Nasal cavity respiratory epithelium epithelial cell of viscerocranial mucosa (primary cell): ENCODE data around the gene OPN1MW. TPM values are rescaled to one million over a fixed set of nuclear protein-coding genes. Genes with fewer than 3 reads are reported as not detected.

Source experiments
- total RNA-seq: library from RNA; depleted of rRNA; stranded (reverse); fragments of >200 nt; gene quantifications from 2 replicates; pipeline ENCODE4 v1.2.3, GENCODE V29; 2014

The OPN1MW gene
- total RNA-seq: not detected in 2 replicates

GRCh38 chrX:154182296-154182695, at the start of gene OPN1MW:
Gene OPN1MW (plus strand): TSS chrX:154182596. CDS start chrX:154182678, 82 bp downstream.

GRCh38 chrX:154144010-154144409, 38.4 kb upstream of the OPN1MW start, which contains the start of gene OPN1LW:
Gene OPN1LW (plus strand): TSS chrX:154144243. CDS start chrX:154144284, 41 bp downstream.

GRCh38 chrX:154219456-154219855, 37.1 kb downstream of the OPN1MW start, which contains the start of gene OPN1MW2:
Gene OPN1MW2 (plus strand): TSS chrX:154219756. CDS start chrX:154219816, 60 bp downstream.

Other genes with a start within 250 kb of the OPN1MW start
- gene NAA10, start 247.6 kb upstream of the OPN1MW start, total RNA-seq: 51.6 and 54.3 TPM in 2 replicates
- 1.0 and 3.6 TPM in 2 replicates for gene RENBP, start 238.0 kb upstream of the OPN1MW start, total RNA-seq
- 8.9 and 26.0 TPM in 2 replicates for gene HCFC1, start 210.8 kb upstream of the OPN1MW start, total RNA-seq
- 5.1 and 7.5 TPM in 2 replicates for gene TMEM187, start 209.8 kb upstream of the OPN1MW start, total RNA-seq
- 127 and 144 TPM in 2 replicates for gene IRAK1, start 162.7 kb upstream of the OPN1MW start, total RNA-seq
- 18.1 and 22.6 TPM in 2 replicates for gene MECP2, start 84.9 kb upstream of the OPN1MW start, total RNA-seq
- not detected in 2 replicates for gene OPN1LW, start 38.4 kb upstream of the OPN1MW start, total RNA-seq
- gene OPN1MW2, start 37.2 kb downstream of the OPN1MW start, total RNA-seq: not detected in 2 replicates
- gene OPN1MW3, start 75.0 kb downstream of the OPN1MW start, total RNA-seq: not detected in 2 replicates
- gene TEX28, start 112.5 kb downstream of the OPN1MW start, total RNA-seq: not detected in 2 replicates
- gene TKTL1, start 113.2 kb downstream of the OPN1MW start, total RNA-seq: not detected in 2 replicates
- 1,456 and 1,936 TPM in 2 replicates for gene FLNA, start 192.0 kb downstream of the OPN1MW start, total RNA-seq
- 19.1 and 26.7 TPM in 2 replicates for gene EMD, start 196.7 kb downstream of the OPN1MW start, total RNA-seq
- 2,212 and 2,409 TPM in 2 replicates for gene RPL10, start 215.8 kb downstream of the OPN1MW start, total RNA-seq
- gene DNASE1L1, start 226.7 kb downstream of the OPN1MW start, total RNA-seq: 28.0 and 31.3 TPM in 2 replicates
- gene TAFAZZIN, start 228.9 kb downstream of the OPN1MW start, total RNA-seq: 23.0 and 27.3 TPM in 2 replicates
- gene ATP6AP1, start 246.1 kb downstream of the OPN1MW start, total RNA-seq: 42.0 and 109 TPM in 2 replicates